ENCODE results near the gene PHLDB2.

PHLDB2 gene

DNA sequence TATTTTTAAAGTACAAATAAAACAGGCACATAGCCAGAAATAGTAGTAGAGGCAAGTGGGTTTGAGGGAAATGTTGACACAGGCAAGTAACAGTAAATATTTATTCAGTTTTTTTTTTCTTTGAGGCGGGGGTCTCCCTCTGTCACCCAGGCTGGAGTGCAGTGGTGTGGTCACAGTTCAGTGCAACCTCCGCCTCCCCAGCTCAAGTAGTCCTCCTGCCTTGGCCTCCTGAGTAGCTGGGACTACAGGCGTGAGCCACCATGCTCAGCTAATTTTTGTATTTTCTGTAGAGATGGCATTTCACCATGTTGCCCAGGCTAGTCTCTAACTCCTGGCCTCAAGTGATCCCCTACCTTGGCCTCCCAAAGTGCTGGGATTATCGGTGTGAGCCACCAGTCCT, 43.5 kb downstream of the PHLDB2 start:
- DNase-seq (ENCODE audit: low read depth, low spot score), result no peak
- H3K27ac ChIP-seq (ENCODE audit: low read length), result no peak overlapping the region

DNA sequence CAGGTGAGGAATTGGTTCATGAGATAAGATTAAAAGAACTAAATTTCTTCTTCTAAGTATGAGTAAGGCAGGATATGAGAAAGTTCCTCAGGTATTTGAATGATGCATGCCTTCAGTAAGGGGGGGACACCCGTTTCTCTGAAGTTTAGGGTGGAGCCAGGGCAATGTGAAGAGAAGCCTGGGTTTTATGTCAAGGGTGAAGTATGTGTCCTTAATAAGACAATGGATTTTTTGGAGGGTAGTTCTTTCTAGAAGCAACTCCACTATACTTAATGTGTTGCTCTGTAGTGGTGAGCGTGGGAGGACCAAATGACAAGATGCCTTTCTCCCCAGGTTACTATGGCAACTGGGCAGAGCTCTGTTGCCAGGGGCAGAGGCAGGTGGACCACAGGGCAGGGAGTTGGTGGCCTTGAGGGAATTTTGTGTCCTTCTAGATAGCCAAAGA, 44.0 kb downstream of the PHLDB2 start:
- no peaks in the 10 kb centered on the region; the same call in 1 of the 2 replicates for H3K27me3 ChIP-seq (ENCODE audit: control insufficient read depth, insufficient read depth, low read length)
- H3K36me3 ChIP-seq (ENCODE audit: control insufficient read depth, insufficient read depth, low read length), result no peaks in the 10 kb centered on the region
- no peak overlapping the region for H3K27ac ChIP-seq (ENCODE audit: low read length)
- H3K4me1 ChIP-seq (ENCODE audit: control insufficient read depth, insufficient read depth, low read length), result no peaks in the 10 kb centered on the region
- no peaks in the 10 kb centered on the region for H3K9me3 ChIP-seq (ENCODE audit: control insufficient read depth, insufficient read depth, low read length)
- no CpG with 5 or more reads among the region's 2 CpGs for WGBS (ENCODE audit: insufficient coverage, insufficient read length)
- no peak overlapping the region for H3K4me3 ChIP-seq (ENCODE audit: low read length)
- no peak for DNase-seq (ENCODE audit: low read depth, low spot score)

More for the DNA sequence above, 43.5 kb downstream of the PHLDB2 start:
- WGBS (ENCODE audit: insufficient coverage, insufficient read length), result no CpG with 5 or more reads among the region's 4 CpGs
- no peaks in the 10 kb centered on the region for H3K4me1 ChIP-seq (ENCODE audit: control insufficient read depth, insufficient read depth, low read length)
- H3K36me3 ChIP-seq (ENCODE audit: control insufficient read depth, insufficient read depth, low read length), result no peaks in the 10 kb centered on the region
- no peaks in the 10 kb centered on the region for H3K9me3 ChIP-seq (ENCODE audit: control insufficient read depth, insufficient read depth, low read length)
- no peaks in the 10 kb centered on the region; the same call in 1 of the 2 replicates for H3K27me3 ChIP-seq (ENCODE audit: control insufficient read depth, insufficient read depth, low read length)
- no peak overlapping the region for H3K4me3 ChIP-seq (ENCODE audit: low read length)

DNA sequence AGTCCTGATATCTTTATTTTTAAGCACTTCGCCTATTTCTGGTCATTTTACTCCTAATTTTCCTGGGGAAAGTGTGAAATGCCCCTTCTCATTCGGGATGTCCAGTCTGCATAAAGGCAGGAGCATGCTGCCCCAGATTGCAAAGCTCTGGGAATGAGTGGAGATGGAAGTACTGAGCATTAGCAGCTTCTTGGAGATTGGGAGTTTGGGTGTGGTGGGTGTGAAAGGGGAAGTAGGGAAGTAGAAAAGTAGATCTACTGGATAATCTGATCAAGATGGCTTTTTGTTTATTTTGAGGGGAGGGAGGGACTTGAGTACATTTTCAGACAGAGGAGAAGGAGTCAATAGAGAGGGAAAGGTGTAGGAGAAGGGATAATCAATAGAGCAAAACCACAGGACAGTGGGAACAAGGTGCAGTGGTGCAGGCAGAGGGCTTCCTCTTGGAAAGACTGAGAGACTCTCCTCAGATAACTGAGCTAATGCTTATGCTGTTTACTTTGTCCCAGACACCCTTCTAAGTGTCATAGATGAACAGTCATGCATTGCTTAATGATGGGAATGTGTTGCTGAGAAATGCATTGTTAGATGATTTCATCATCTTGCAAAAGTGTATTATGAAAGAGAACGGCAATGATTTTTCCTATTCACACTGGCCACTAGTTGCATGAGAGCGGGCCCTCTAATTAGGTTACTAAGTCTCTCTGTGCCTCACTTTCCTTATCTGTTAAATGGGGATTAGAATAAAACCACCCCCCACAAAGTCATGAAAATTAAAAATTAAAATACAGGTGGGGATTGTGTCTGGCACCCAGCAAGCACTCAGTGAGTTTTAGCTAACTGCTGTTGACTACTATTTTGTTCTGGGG, 45.5 kb downstream of the PHLDB2 start:
- no peak for DNase-seq (ENCODE audit: low read depth, low spot score)
- H3K27ac ChIP-seq (ENCODE audit: low read length), result no peak overlapping the region
- no peaks in the 10 kb centered on the region for H3K36me3 ChIP-seq (ENCODE audit: control insufficient read depth, insufficient read depth, low read length)
- H3K4me1 ChIP-seq (ENCODE audit: control insufficient read depth, insufficient read depth, low read length), result no peaks in the 10 kb centered on the region
- WGBS (ENCODE audit: insufficient coverage, insufficient read length), result no CpG with 5 or more reads among the region's 4 CpGs
- no peaks in the 10 kb centered on the region; the same call in 1 of the 2 replicates for H3K27me3 ChIP-seq (ENCODE audit: control insufficient read depth, insufficient read depth, low read length)
- H3K9me3 ChIP-seq (ENCODE audit: control insufficient read depth, insufficient read depth, low read length), result no peaks in the 10 kb centered on the region
- no peak overlapping the region for H3K4me3 ChIP-seq (ENCODE audit: low read length)

DNA sequence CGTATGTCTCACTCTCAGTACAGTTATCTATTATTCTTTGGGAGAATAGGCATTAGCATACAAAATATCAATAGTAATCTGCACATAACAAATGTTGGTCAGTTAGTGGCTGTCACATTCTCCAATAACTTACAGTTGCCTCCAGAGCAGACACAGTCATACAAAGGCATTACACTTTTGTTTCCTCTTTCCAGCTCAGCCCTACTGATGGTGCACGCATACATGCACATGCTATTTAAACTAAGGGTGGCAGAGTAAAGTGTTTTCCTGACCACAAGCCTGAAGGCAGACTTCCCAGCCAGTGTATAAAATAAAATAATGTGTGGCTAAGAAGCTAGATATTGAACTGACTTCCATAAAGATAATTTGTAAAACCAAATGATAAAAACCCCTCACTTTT, 47.6 kb downstream of the PHLDB2 start:
- no CpG with 5 or more reads among the region's 2 CpGs for WGBS (ENCODE audit: insufficient coverage, insufficient read length)
- Histone ChIP-seq H3K4me3 (ENCODE audit: low read length) (no peak overlapping the region), H3K36me3 (ENCODE audit: control insufficient read depth, insufficient read depth, low read length) (no peaks in the 10 kb centered on the region), H3K27me3 (ENCODE audit: control insufficient read depth, insufficient read depth, low read length) (no peaks in the 10 kb centered on the region; the same call in 1 of the 2 replicates), H3K27ac (ENCODE audit: low read length) (no peak overlapping the region), H3K4me1 (ENCODE audit: control insufficient read depth, insufficient read depth, low read length) (no peaks in the 10 kb centered on the region), H3K9me3 (ENCODE audit: control insufficient read depth, insufficient read depth, low read length) (no peaks in the 10 kb centered on the region)
- no peak for DNase-seq (ENCODE audit: low read depth, low spot score)

DNA sequence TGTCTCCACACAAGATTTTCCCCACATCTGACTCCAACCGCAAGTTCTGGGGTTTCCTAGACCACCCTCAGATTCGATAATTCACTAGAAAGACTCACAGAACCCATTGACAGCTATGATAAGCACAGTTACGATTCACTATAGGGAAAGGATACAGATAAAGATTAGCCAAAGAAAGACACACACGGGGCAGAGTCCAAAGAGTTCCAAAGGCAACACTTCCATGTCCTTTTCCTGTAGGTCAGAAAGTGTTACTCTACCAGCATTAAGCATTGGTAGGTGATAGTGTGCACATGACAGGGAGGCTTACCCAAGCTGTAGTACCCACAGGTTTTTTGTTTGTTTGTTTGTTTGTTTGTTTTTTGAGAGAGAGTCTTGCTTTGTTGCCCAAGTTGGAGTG, 48.1 kb downstream of the PHLDB2 start:
- Histone ChIP-seq H3K9me3 (ENCODE audit: control insufficient read depth, insufficient read depth, low read length) (no peaks in the 10 kb centered on the region), H3K27ac (ENCODE audit: low read length) (no peak overlapping the region), H3K27me3 (ENCODE audit: control insufficient read depth, insufficient read depth, low read length) (no peaks in the 10 kb centered on the region; the same call in 1 of the 2 replicates), H3K4me3 (ENCODE audit: low read length) (no peak overlapping the region), H3K36me3 (ENCODE audit: control insufficient read depth, insufficient read depth, low read length) (no peaks in the 10 kb centered on the region), H3K4me1 (ENCODE audit: control insufficient read depth, insufficient read depth, low read length) (no peaks in the 10 kb centered on the region)
- WGBS (ENCODE audit: insufficient coverage, insufficient read length), result no CpG with 5 or more reads among the region's 4 CpGs
- no peak for DNase-seq (ENCODE audit: low read depth, low spot score)

DNA sequence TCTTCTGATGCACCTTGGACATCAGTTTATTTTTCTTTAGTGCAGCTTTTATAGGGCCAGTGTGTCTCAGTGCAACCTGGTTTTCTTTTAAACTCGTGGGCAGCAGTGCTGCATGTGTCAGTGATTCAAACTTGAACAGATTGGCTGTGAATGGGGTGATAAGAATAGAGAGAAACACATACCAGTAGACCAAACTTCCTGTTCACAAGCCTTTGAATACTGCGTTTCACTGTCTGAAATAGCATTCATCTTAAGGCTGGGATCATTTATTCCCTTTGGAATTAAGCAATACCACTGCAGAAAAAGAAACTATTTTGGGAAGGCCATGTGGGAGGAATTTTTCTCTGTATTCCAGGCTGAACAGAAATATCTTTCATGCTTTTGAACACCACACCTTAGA, 51.7 kb downstream of the PHLDB2 start:
- no peak for DNase-seq (ENCODE audit: low read depth, low spot score)
- Histone ChIP-seq H3K36me3 (ENCODE audit: control insufficient read depth, insufficient read depth, low read length) (no peaks in the 10 kb centered on the region), H3K27me3 (ENCODE audit: control insufficient read depth, insufficient read depth, low read length) (no peaks in the 10 kb centered on the region), H3K4me1 (ENCODE audit: control insufficient read depth, insufficient read depth, low read length) (no peaks in the 10 kb centered on the region), H3K9me3 (ENCODE audit: control insufficient read depth, insufficient read depth, low read length) (no peaks in the 10 kb centered on the region), H3K27ac (ENCODE audit: low read length) (no peak overlapping the region), H3K4me3 (ENCODE audit: low read length) (no peak overlapping the region)
- WGBS (ENCODE audit: insufficient coverage, insufficient read length), result no CpG with 5 or more reads among the region's 2 CpGs

DNA sequence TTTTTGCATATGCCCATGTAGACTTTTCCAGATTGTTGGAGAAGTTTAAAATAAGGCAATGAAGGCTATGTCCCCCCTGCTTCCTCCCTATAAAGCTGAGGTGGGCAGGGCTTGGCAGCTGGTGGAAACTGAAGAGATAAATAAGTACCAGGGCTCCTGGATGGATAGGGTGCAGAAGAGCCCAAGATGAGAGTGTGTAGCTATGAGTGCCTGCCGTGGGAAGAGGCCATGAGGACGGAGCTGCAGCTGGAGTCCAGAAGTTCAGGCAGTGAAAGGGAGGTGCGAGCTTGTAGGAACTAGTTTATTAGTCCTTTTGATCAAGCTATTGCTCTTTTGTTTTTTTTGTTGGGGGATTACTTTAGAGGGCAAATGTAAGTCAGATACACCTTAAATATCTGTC, 52.4 kb downstream of the PHLDB2 start:
- no CpG with 5 or more reads among the region's 3 CpGs for WGBS (ENCODE audit: insufficient coverage, insufficient read length)
- Histone ChIP-seq H3K27ac (ENCODE audit: low read length) (no peak overlapping the region), H3K27me3 (ENCODE audit: control insufficient read depth, insufficient read depth, low read length) (no peaks in the 10 kb centered on the region), H3K4me3 (ENCODE audit: low read length) (no peak overlapping the region), H3K36me3 (ENCODE audit: control insufficient read depth, insufficient read depth, low read length) (no peaks in the 10 kb centered on the region), H3K4me1 (ENCODE audit: control insufficient read depth, insufficient read depth, low read length) (no peaks in the 10 kb centered on the region; the same call in 1 of the 2 replicates), H3K9me3 (ENCODE audit: control insufficient read depth, insufficient read depth, low read length) (no peaks in the 10 kb centered on the region)
- no peak for DNase-seq (ENCODE audit: low read depth, low spot score)

DNA sequence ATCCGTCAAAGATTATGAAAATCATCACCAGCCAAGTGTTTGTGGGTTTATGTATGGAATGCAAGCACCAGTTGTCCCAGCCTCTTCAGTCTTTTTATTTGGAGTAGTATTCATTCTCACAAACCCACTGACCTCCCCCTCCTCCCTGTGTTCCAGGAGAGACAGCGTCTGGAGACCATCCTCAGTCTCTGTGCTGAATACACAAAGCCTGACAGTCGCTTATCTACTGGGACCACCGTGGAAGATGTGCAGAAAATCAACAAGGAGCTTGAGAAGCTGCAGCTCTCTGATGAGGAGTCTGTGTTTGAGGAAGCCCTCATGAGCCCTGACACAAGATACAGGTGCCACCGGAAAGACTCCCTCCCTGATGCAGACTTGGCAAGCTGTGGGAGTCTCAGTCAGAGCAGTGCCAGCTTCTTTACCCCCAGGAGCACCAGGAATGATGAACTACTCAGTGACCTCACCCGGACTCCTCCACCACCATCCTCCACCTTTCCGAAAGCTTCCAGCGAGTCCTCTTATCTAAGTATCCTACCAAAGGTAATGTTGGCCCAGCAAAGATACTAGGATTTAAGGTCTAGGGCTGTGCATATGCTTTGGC, 54.2 kb downstream of the PHLDB2 start:
- Histone ChIP-seq H3K27ac (ENCODE audit: low read length) (no peak overlapping the region), H3K4me1 (ENCODE audit: control insufficient read depth, insufficient read depth, low read length) (no peaks in the 10 kb centered on the region; the same call in 1 of the 2 replicates), H3K9me3 (ENCODE audit: control insufficient read depth, insufficient read depth, low read length) (no peaks in the 10 kb centered on the region), H3K36me3 (ENCODE audit: control insufficient read depth, insufficient read depth, low read length) (no peaks in the 10 kb centered on the region), H3K27me3 (ENCODE audit: control insufficient read depth, insufficient read depth, low read length) (peaks cover 2% of the 10 kb centered on the region; the same call in 1 of the 2 replicates), H3K4me3 (ENCODE audit: low read length) (no peak overlapping the region)
- WGBS (ENCODE audit: insufficient coverage, insufficient read length), result no CpG with 5 or more reads among the region's 8 CpGs
- no peak for DNase-seq (ENCODE audit: low read depth, low spot score)

DNA sequence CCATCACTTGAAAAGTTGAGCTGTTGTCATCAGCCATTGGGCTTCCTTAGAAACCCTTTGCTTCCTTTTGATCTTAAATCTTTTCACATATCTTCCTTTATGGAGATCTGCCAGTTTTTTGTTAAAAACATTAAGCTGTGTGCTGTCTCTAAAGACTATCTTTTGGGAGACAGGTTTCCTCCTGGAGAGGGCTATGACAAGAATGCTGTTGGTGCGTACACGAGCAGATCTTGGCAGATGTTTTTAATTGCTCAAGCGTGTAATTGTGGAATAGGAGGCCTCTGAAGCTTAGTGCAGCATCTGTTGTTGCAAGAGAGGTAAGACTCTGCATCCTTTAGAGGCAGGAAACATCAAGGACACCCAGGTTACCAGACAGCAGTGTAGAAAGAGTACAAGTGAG, 56.8 kb downstream of the PHLDB2 start:
- H3K27me3 ChIP-seq (ENCODE audit: control insufficient read depth, insufficient read depth, low read length), result peaks cover 13% of the 10 kb centered on the region; the same call in 1 of the 2 replicates
- no peak for DNase-seq (ENCODE audit: low read depth, low spot score)
- WGBS (ENCODE audit: insufficient coverage, insufficient read length), result no CpG with 5 or more reads among the region's 3 CpGs
- no peak overlapping the region for H3K4me3 ChIP-seq (ENCODE audit: low read length)
- H3K36me3 ChIP-seq (ENCODE audit: control insufficient read depth, insufficient read depth, low read length), result no peaks in the 10 kb centered on the region
- no peak overlapping the region for H3K27ac ChIP-seq (ENCODE audit: low read length)
- no peaks in the 10 kb centered on the region; the same call in 1 of the 2 replicates for H3K4me1 ChIP-seq (ENCODE audit: control insufficient read depth, insufficient read depth, low read length)
- H3K9me3 ChIP-seq (ENCODE audit: control insufficient read depth, insufficient read depth, low read length), result no peaks in the 10 kb centered on the region

DNA sequence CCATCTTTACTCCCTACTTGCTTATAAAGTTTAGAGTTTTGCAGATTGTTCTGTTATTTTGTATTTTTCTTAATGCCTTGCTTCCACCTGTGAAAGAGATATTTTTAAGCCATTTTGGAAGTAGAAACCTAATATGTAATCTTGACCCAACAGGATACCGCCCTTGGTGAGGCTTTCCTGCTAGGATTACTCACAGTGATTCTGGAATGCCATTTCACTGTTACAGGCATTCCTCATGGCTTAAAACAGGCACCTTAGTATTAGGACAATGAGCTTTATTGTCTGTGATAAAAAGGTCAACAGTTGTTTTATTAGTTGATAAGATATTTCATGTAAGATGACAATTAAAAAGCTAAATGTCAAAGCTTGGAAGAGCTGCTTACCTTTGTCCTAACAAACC, 58.2 kb downstream of the PHLDB2 start:
- H3K4me1 ChIP-seq (ENCODE audit: control insufficient read depth, insufficient read depth, low read length), result no peaks in the 10 kb centered on the region; the same call in 1 of the 2 replicates
- H3K9me3 ChIP-seq (ENCODE audit: control insufficient read depth, insufficient read depth, low read length), result no peaks in the 10 kb centered on the region
- no peak overlapping the region for H3K27ac ChIP-seq (ENCODE audit: low read length)
- H3K27me3 ChIP-seq (ENCODE audit: control insufficient read depth, insufficient read depth, low read length), result peaks cover 13% of the 10 kb centered on the region; the same call in 1 of the 2 replicates
- no peak for DNase-seq (ENCODE audit: low read depth, low spot score)
- H3K36me3 ChIP-seq (ENCODE audit: control insufficient read depth, insufficient read depth, low read length), result no peaks in the 10 kb centered on the region
- H3K4me3 ChIP-seq (ENCODE audit: low read length), result no peak overlapping the region
- WGBS (ENCODE audit: insufficient coverage, insufficient read length), result no CpG with 5 or more reads among the region's 1 CpG
